Measurements from ENCODE around the gene PSMC2. TPM values are rescaled to one million over a fixed set of nuclear protein-coding genes. Genes with fewer than 3 reads are reported as not detected.
A peak's percentile ranks its signal among the peaks of the same experiment; 100 is the strongest.
"Not testable (repeated sequence)": the region's sequence is repeated elsewhere in the genome, so short reads cannot be mapped to it uniquely, and the experiment has no call there.

Gene PSMC2
- total and polyA plus RNA-seq, 8 donors, result 17.7 to 58.8 (median 35.7) TPM

DNA sequence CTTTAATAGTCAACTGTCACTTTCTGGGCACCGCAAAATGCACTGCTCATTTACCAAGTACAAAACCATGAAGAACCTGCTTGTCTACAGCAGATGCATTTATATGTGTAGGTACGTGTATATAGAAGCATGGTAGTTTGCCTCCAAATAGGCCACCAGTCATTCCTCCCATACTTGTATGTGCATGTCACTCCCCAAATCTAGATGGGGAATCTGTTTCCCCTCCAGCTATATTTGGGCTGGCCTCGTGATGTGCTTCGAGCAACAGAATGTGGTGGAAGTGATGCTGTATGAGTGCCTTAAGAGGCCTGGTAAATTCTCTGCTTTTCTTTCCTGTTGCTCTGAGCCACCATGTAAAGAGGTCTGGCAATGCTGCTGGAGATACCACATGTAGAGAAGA, 47.1 kb downstream of the PSMC2 start:
- FAIRE-seq (no peak), ATAC-seq (no peak), DNase-seq (no peak)
- H3K36me3 ChIP-seq, result no peaks in the 10 kb centered on the region
- no peaks in the 10 kb centered on the region for H3K27me3 ChIP-seq
- no peak overlapping the region for H3K4me3 ChIP-seq
- no peak overlapping the region for H3K27ac ChIP-seq
- intact Hi-C loops (cut with DNase I), result no loop called here
- H3K4me1 ChIP-seq, result no peaks in the 10 kb centered on the region
- TF ChIP-seq, protein P1, sequence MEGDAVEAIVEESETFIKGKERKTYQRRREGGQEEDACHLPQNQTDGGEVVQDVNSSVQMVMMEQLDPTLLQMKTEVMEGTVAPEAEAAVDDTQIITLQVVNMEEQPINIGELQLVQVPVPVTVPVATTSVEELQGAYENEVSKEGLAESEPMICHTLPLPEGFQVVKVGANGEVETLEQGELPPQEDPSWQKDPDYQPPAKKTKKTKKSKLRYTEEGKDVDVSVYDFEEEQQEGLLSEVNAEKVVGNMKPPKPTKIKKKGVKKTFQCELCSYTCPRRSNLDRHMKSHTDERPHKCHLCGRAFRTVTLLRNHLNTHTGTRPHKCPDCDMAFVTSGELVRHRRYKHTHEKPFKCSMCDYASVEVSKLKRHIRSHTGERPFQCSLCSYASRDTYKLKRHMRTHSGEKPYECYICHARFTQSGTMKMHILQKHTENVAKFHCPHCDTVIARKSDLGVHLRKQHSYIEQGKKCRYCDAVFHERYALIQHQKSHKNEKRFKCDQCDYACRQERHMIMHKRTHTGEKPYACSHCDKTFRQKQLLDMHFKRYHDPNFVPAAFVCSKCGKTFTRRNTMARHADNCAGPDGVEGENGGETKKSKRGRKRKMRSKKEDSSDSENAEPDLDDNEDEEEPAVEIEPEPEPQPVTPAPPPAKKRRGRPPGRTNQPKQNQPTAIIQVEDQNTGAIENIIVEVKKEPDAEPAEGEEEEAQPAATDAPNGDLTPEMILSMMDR (IDR thresholded peaks at IDR 0.05), result no peak
- no peaks in the 10 kb centered on the region for H3K9me3 ChIP-seq
- WGBS, 2 donors, result 93 to 94% methylated on average over 4 of the region's 4 CpGs

DNA sequence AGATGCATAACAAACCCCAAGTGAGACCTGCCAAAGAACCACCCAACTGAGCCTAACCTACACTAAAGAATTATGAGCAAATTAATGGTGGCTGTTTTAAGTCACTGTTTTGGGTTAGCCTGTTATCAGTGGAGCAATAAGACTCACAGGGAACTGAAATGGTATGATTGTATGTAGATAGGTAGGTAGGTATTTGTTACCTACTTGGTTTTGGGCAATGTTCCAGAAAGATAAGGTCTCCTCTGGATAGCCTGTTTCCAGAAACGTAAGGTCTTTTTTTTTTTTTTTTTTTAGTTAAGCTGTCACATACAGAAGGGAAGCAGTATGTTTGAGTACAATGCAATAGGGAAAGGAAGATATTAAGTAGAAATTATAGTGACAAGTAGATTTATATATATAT, 47.6 kb downstream of the PSMC2 start:
- no peak for FAIRE-seq
- no peak overlapping the region for H3K27ac ChIP-seq
- no peaks in the 10 kb centered on the region for H3K27me3 ChIP-seq
- no peaks in the 10 kb centered on the region for H3K9me3 ChIP-seq
- ATAC-seq, result no peak
- no peaks in the 10 kb centered on the region for H3K36me3 ChIP-seq
- no peak overlapping the region for H3K4me3 ChIP-seq
- intact Hi-C loops (cut with DNase I), result no loop called here
- WGBS, 2 donors, result 6 to 17% methylated on average over 1 of the region's 1 CpG
- no peaks in the 10 kb centered on the region for H3K4me1 ChIP-seq
- TF ChIP-seq, protein P1 (IDR thresholded peaks at IDR 0.05), result no peak
- no peak for DNase-seq

DNA sequence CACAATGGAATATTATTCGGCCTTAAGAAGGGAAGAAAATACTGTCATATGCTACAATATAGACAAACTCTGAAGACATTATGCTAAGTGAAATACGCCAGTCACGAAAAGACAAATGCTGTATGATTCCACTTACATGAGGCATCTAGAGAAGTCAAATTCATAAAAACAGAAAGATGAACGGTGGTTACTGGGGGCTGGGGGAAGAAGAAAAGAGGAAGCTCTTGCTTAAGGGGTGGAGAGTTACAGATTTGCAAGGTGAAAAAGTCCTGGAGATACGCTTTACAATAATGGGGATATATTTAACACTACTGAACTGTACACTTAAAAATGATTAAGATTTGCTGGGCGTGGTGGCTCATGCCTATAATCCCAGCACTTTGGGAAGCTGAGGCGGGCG, 49.0 kb downstream of the PSMC2 start:
- H3K27me3 ChIP-seq, result no peaks in the 10 kb centered on the region
- no peak overlapping the region for H3K27ac ChIP-seq
- H3K4me3 ChIP-seq, result no peak overlapping the region
- WGBS, 2 donors, result 65 to 69% methylated on average over 8 of the region's 8 CpGs
- H3K36me3 ChIP-seq, result no peaks in the 10 kb centered on the region
- DNase-seq (no peak), ATAC-seq (no peak), FAIRE-seq (no peak)
- no peaks in the 10 kb centered on the region for H3K9me3 ChIP-seq
- intact Hi-C loops (cut with DNase I), result no loop called here
- H3K4me1 ChIP-seq, result no peaks in the 10 kb centered on the region
- TF ChIP-seq, protein P1 (IDR thresholded peaks at IDR 0.05), result no peak

DNA sequence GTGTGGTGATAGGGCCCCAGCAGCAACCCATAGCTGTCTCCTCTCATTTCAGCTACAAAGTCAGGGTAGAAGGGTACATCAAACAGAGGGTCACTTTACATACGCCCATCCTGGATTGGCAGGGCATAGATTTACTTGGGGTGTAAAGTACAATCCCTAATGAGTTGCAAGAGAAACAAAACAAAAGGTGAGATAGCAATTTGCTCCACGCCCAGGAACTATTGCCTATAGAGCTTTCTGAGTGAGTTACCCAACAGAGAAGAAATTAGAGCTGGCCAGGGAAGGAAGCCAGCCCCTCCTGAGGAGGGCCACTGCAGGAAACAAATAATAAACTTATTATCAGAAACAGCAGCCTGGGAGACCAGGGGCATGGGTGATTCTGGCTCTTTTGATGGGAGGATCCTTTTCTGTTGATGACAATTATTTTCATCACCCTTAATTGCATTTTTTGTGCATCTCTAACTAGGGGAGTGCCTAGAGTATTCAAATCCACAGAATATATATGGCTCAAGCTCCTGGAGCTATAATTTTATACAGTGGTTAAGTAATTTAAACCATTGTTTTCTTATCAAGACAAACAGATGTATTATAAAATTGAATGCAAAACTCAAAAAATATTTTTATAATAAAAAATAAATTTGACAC, 51.2 kb downstream of the PSMC2 start:
- intact Hi-C loops (cut with DNase I), result no loop called here
- DNase-seq (no peak), FAIRE-seq (no peak), ATAC-seq (no peak)
- TF ChIP-seq, protein P1 (IDR thresholded peaks at IDR 0.05), result no peak
- no peaks in the 10 kb centered on the region for H3K9me3 ChIP-seq
- no peak overlapping the region for H3K4me3 ChIP-seq
- H3K36me3 ChIP-seq, result no peaks in the 10 kb centered on the region
- H3K27ac ChIP-seq, result no peak overlapping the region
- H3K4me1 ChIP-seq, result no peaks in the 10 kb centered on the region
- 35 to 50% methylated on average over 2 of the region's 2 CpGs for WGBS, 2 donors
- no peaks in the 10 kb centered on the region for H3K27me3 ChIP-seq

DNA sequence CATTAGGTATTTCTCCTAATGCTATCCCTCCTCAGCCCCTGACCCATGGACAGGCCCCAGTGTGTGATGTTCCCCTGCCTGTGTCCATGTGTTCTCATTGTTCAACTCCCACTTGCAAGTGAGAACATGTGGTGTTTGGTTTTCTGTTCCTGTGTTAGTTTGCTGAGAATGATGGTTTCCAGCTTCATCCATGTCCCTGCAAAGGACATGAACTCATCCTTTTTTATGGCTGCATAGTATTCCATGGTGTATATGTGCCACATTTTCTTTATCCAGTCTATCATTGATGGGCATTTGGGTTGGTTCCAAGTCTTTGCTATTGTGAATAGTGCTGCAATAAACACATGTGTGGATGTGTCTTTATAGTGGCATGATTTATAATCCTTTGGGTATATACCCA, 52.2 kb downstream of the PSMC2 start:
- H3K36me3 ChIP-seq; intact Hi-C loops (cut with DNase I); H3K9me3 ChIP-seq; DNase-seq; H3K4me1 ChIP-seq; ATAC-seq; H3K27ac ChIP-seq; H3K4me3 ChIP-seq; FAIRE-seq; H3K27me3 ChIP-seq: not testable (repeated sequence)

DNA sequence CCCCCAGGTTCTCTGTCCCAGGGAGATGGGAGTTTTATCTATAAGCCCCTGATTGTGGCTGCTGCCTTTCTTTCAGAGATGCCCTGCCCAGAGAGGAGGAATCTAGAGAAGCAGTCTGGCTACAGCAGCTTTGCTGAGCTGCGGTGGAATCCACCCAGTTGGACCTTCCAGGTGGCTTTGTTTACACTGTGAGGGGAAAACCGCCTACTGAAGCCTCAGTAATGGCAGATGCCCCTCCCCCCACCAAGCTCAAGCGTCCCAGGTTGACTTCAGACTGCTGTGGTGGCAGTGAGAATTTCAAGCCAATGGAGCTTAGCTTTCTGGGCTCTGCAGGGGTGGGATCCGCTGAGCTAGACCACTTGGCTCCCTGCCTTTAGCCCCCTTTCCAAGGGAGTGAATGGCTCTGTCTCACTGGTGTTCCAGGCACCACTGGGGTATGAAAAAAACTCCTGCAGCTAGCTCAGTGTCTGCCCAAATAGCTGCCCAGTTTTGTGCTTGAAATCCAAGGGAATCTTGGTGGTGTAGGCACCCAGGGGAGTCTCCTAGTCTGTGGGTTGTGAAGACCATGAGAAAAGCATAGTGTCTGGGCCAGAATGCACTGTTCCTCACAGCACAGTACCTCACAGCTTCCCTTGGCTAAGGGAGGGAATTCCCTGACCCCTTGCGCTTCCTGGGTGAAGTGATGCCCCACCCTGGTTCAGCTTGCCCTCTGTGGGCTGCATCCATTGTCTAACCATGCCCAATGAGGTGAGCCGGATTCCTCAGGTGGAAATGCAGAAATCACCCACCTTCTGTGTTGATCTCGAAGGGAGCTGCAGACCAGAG, 58.6 kb downstream of the PSMC2 start:
- ATAC-seq, result peak in 1 of 4 donors; percentile 36
- FAIRE-seq, result not testable (repeated sequence)

More for the DNA sequence above, 58.6 kb downstream of the PSMC2 start:
- H3K4me3 ChIP-seq; H3K4me1 ChIP-seq; H3K9me3 ChIP-seq; H3K36me3 ChIP-seq; H3K27ac ChIP-seq; H3K27me3 ChIP-seq; intact Hi-C loops (cut with DNase I): not testable (repeated sequence)
- WGBS, 2 donors, result 53 to 54% methylated on average over 7 of the region's 7 CpGs
- peak in 1 of 6 donors; percentile 18 for DNase-seq
